NOMO-1 (cell line): ENCODE measurements around the gene SCLY.

Experiments
- DNase-seq, 2 experiments: peaks; one replicate each; lab custom pipeline; 2025; ENCODE audit not compliant: unreplicated experiment in 2 of 2; lab: John Stamatoyannopoulos, UW

Gene SCLY

GRCh38 chr2:238136820-238137537 is 76.2 kb downstream of the SCLY start:
- peak; percentile 17 to 67 for DNase-seq

GRCh38 chr2:238137885-238138284 is 77.1 kb downstream of the SCLY start:
- no peak for DNase-seq

- DNase-seq: peak; percentile 16 to 36
Observed at GRCh38 chr2:238138331-238139195, 77.8 kb downstream of the SCLY start, which contains the start of gene KLHL30. Gene KLHL30, plus strand, starts transcription at chr2:238138668. Its CDS starts 2,087 bp downstream, at chr2:238140755.

- DNase-seq: no peak
Observed at GRCh38 chr2:238139196-238140039, 78.6 kb downstream of the SCLY start.

GRCh38 chr2:238140040-238140439 is 79.2 kb downstream of the SCLY start:
- no peak for DNase-seq

GRCh38 chr2:238140721-238141540 is 80.1 kb downstream of the SCLY start:
- no peak for DNase-seq

- DNase-seq: peak; percentile 25 to 50
Observed at GRCh38 chr2:238141541-238142318, 80.9 kb downstream of the SCLY start.

- no peak for DNase-seq
Observed at GRCh38 chr2:238142382-238143205, 81.8 kb downstream of the SCLY start.

GRCh38 chr2:238143239-238143951 is 82.6 kb downstream of the SCLY start:
- DNase-seq: no peak

GRCh38 chr2:238144262-238144661 is 83.5 kb downstream of the SCLY start:
- DNase-seq: no peak

- no peak for DNase-seq
Observed at GRCh38 chr2:238145046-238145445, 84.2 kb downstream of the SCLY start.

GRCh38 chr2:238145851-238146250 is 85.0 kb downstream of the SCLY start:
- DNase-seq: no peak

GRCh38 chr2:238146884-238147544 is 86.2 kb downstream of the SCLY start:
- no peak for DNase-seq

- no peak for DNase-seq
Observed at GRCh38 chr2:238148981-238149380, 88.2 kb downstream of the SCLY start.
